Right lobe of liver (tissue), 4 donors: ENCODE data around the gene SKAP2.

Experiments used
- CTCF ChIP-seq, 4 donors: fragments of 200-600 bp in 3 of 4; fragments of 450-650 bp in 1 of 4; IDR thresholded peaks; one replicate each; pipeline versions ENCODE4 v1.5.1 to v1.8.0; 2016 to 2022; ENCODE audit warnings: antibody characterized with exemption in 4 of 4, mild to moderate bottlenecking in 2 of 4
- POLR2A ChIP-seq: fragments of 450-650 bp; IDR thresholded peaks from one replicate; pipeline ENCODE4 v1.6.1; 2017; ENCODE audit warnings: antibody characterized with exemption, mild to moderate bottlenecking
- donor health status: DM: no; HTN: no; CAD: no.
- donor health status: DM: no; HTN: no; CAD: no.
- donor health status: DM: no; HTN: yes; CAD: no.

GRCh38 chr7:26624431-26624830 is 240.0 kb downstream of the SKAP2 start:
- TF ChIP-seq CTCF (IDR thresholded peaks at IDR 0.05) = no peak
- no peak for TF ChIP-seq POLR2A
